ENCODE results near the gene PLA2G4B. TPM values are rescaled to one million over a fixed set of nuclear protein-coding genes. Genes with fewer than 3 reads are reported as not detected.

Gene PLA2G4B
- total RNA-seq, 1 experiment from 2014 or later: 7.8 TPM

- DNase-seq: no peak
- no peaks in the 10 kb centered on the region for H3K36me3 ChIP-seq (ENCODE audit: low read depth)
- no peak overlapping the region for H3K4me2 ChIP-seq
- no TSS peak for BruUV-seq (replicated peaks)
- no peak overlapping the region for H2AFZ ChIP-seq
- H3F3A ChIP-seq (ENCODE audit: insufficient read depth, low read depth): no peaks in the 10 kb centered on the region
- ChIA-PET POLR2A (ENCODE audit: unreplicated experiment) (interaction anchor here (0.9 kb wide), 1 partner anchor 188 kb away, joined by 8 read pairs; no protein-coding TSS in a partner anchor), CTCF (no interaction called here)
- H3K4me3 ChIP-seq: no peak overlapping the region
- no peaks in the 10 kb centered on the region for H3K9me3 ChIP-seq (ENCODE audit: insufficient read depth, low read depth)
- intact Hi-C loops (cut with micrococcal nuclease; ENCODE audit: unreplicated experiment): no loop called here
- H4K20me1 ChIP-seq (ENCODE audit: insufficient read depth): no peaks in the 10 kb centered on the region
- 0 out of 2 replicates have a peak, but pooled peaks cover 6% of the 10 kb centered on the region for H3K4me1 ChIP-seq (replicated peaks; ENCODE audit: insufficient read depth)
- no peaks in the 10 kb centered on the region for H3K27me3 ChIP-seq (ENCODE audit: insufficient read depth, low read depth)
- H3K79me2 ChIP-seq (ENCODE audit: low read depth): no peaks in the 10 kb centered on the region
- no peak overlapping the region for H3K27ac ChIP-seq
- no peak for TF ChIP-seq EZH2 (IDR thresholded peaks at IDR 0.05; ENCODE audit: low read depth)
- TF ChIP-seq, protein P1, sequence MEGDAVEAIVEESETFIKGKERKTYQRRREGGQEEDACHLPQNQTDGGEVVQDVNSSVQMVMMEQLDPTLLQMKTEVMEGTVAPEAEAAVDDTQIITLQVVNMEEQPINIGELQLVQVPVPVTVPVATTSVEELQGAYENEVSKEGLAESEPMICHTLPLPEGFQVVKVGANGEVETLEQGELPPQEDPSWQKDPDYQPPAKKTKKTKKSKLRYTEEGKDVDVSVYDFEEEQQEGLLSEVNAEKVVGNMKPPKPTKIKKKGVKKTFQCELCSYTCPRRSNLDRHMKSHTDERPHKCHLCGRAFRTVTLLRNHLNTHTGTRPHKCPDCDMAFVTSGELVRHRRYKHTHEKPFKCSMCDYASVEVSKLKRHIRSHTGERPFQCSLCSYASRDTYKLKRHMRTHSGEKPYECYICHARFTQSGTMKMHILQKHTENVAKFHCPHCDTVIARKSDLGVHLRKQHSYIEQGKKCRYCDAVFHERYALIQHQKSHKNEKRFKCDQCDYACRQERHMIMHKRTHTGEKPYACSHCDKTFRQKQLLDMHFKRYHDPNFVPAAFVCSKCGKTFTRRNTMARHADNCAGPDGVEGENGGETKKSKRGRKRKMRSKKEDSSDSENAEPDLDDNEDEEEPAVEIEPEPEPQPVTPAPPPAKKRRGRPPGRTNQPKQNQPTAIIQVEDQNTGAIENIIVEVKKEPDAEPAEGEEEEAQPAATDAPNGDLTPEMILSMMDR (conservative IDR thresholded peaks at IDR 0.05): no peak
- H3K9me2 ChIP-seq (ENCODE audit: insufficient read depth): no peaks in the 10 kb centered on the region
Observed at GRCh38 chr15:41824062-41824745, 14.4 kb upstream of the PLA2G4B start.

DNA sequence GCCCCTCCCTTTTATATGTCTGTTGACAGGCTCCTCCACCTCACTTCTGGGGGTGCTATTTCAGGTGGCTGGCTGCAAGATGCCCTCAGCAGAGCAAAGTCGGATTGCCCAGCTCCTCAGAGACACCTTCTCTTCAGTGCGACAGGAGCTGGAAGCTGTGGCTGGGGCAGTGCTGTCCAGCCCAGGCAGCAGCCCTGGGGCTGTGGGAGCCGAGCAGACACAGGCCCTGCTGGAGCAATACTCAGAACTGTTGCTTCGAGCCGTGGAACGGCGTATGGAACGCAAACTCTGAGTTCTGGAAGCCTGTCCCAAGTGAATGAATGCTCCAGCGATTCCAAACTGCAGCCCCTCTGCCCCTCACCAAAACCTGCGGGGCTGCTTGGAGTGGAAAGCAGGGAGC, 13.5 kb upstream of the PLA2G4B start:
- H3K9me2 ChIP-seq (ENCODE audit: insufficient read depth): no peaks in the 10 kb centered on the region
- no peaks in the 10 kb centered on the region for H3F3A ChIP-seq (ENCODE audit: insufficient read depth, low read depth)
- no peak overlapping the region for H2AFZ ChIP-seq
- no peak overlapping the region for H3K27ac ChIP-seq
- intact Hi-C loops (cut with micrococcal nuclease; ENCODE audit: unreplicated experiment): no loop called here
- no peaks in the 10 kb centered on the region for H4K20me1 ChIP-seq (ENCODE audit: insufficient read depth)
- TF ChIP-seq, protein P1 (conservative IDR thresholded peaks at IDR 0.05): no peak
- no peak for TF ChIP-seq EZH2 (IDR thresholded peaks at IDR 0.05; ENCODE audit: low read depth)
- no peaks in the 10 kb centered on the region for H3K36me3 ChIP-seq (ENCODE audit: low read depth)
- H3K4me2 ChIP-seq: no peak overlapping the region
- no peaks in the 10 kb centered on the region for H3K9me3 ChIP-seq (ENCODE audit: insufficient read depth, low read depth)
- H3K27me3 ChIP-seq (ENCODE audit: insufficient read depth, low read depth): no peaks in the 10 kb centered on the region
- H3K79me2 ChIP-seq (ENCODE audit: low read depth): no peaks in the 10 kb centered on the region
- DNase-seq: no peak
- POLR2A ChIA-PET (ENCODE audit: unreplicated experiment): interaction anchor here (0.6 to 0.9 kb wide), 2 partner anchors 189 to 1066 kb away, joined by 8 read pairs; no protein-coding TSS in a partner anchor
- BruUV-seq (replicated peaks): no TSS peak
- 0 out of 2 replicates have a peak, but pooled peaks cover 6% of the 10 kb centered on the region for H3K4me1 ChIP-seq (replicated peaks; ENCODE audit: insufficient read depth)
- no peak overlapping the region for H3K4me3 ChIP-seq
- CTCF ChIA-PET: no interaction called here

DNA sequence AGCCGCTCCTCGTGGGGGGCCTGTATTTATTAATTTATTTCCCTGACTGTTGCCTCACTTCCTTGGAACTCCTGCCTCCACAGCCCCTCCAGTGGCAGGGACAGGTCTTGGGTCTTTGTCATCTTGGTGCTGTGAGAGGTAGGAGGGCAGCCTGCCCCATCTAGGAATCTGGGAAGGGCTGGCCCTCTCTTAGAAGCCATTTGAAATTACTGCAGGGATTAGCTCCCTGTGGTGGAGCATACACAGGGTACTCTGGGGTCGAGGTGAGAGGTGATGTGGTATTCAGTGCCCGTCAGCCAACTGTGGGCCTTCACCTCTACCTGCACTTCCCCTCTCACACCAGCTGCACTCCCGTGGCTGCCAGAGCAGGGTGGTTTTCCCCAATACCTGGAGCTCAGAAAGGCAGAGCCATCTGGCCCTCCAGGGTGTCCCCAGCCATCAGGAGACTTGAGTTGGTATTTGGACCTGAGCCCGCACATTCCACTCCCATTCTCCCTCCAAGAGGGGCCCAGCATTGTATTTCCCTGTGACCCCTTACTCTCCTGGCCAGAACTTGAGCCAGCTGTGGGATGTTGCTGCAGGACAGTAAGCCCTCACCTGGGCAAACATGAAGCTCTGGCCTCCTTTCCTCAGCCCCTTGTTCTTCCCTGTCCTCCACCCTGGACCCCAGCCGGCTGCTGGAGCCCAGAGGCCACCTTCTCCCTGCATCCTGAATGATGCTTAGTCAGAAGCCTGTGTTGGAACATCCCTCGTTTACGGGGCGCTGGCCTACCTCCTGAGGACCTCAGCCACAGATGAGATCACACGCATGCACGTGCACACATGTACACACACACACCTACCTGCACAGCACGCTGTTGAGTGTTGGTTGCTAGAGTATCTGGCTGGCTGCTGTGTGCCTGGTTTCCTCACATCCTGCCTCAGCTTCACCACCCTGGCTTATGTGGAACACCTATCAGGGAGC, 12.8 kb upstream of the PLA2G4B start:
- CTCF ChIA-PET: interaction anchor here (0.6 kb wide), 1 partner anchor 269 kb away, joined by 6 read pairs; no protein-coding TSS in a partner anchor
- no peak overlapping the region for H3K4me3 ChIP-seq
- H3K79me2 ChIP-seq (ENCODE audit: low read depth): no peaks in the 10 kb centered on the region
- H3K9me3 ChIP-seq (ENCODE audit: insufficient read depth, low read depth): no peaks in the 10 kb centered on the region
- H3K36me3 ChIP-seq (ENCODE audit: low read depth): no peaks in the 10 kb centered on the region
- TF ChIP-seq, protein P1 (conservative IDR thresholded peaks at IDR 0.05): no peak
- TF ChIP-seq EZH2 (IDR thresholded peaks at IDR 0.05; ENCODE audit: low read depth): no peak
- H3F3A ChIP-seq (ENCODE audit: insufficient read depth, low read depth): no peaks in the 10 kb centered on the region
- no peaks in the 10 kb centered on the region for H3K9me2 ChIP-seq (ENCODE audit: insufficient read depth)
- H3K4me1 ChIP-seq (replicated peaks; ENCODE audit: insufficient read depth): 0 out of 2 replicates have a peak, but pooled peaks cover 6% of the 10 kb centered on the region
- H3K27ac ChIP-seq: no peak overlapping the region
- H2AFZ ChIP-seq: no peak overlapping the region
- no TSS peak for BruUV-seq (replicated peaks)
- no peak for DNase-seq
- no peaks in the 10 kb centered on the region for H3K27me3 ChIP-seq (ENCODE audit: insufficient read depth, low read depth)
- H4K20me1 ChIP-seq (ENCODE audit: insufficient read depth): no peaks in the 10 kb centered on the region
- POLR2A ChIA-PET (ENCODE audit: unreplicated experiment): interaction anchor here (0.6 kb wide), 1 partner anchor 1065 kb away, joined by 8 read pairs; no protein-coding TSS in a partner anchor
- no peak overlapping the region for H3K4me2 ChIP-seq
- intact Hi-C loops (cut with micrococcal nuclease; ENCODE audit: unreplicated experiment): loop anchor here (2.0 kb wide), 1 partner anchor 147 kb away; the partner anchor contains the start of gene EHD4

All from PC-9 (cell line).